Epithelial cell of esophagus (primary cell): ENCODE measurements around the gene ANKRD13C.

Experiments
- DNase-seq: peaks from one replicate; pipeline ENCODE4 v3.0.0; 2010; ENCODE audit warnings: low read depth
- H3K4me3 ChIP-seq: 2 replicates; pipeline ENCODE4 v1.5.1; 2011; ENCODE audit warnings: mild to moderate bottlenecking, low read length, control low read depth
- TF ChIP-seq, protein P1 (sequence below): IDR thresholded peaks from 2 replicates; pipeline ENCODE4 v1.5.1; 2011; ENCODE audit warnings: low read depth, mild to moderate bottlenecking, low read length, control low read depth, inconsistent platforms; ENCODE audit not compliant: insufficient read depth; ENCODE audit errors: missing control alignments

ANKRD13C gene

GRCh38 chr1:70318191-70318590, 36.3 kb downstream of the ANKRD13C start:
- DNase-seq: no peak
- no peak overlapping the region for H3K4me3 ChIP-seq

GRCh38 chr1:70317087-70317486, 37.4 kb downstream of the ANKRD13C start:
- TF ChIP-seq, protein P1, sequence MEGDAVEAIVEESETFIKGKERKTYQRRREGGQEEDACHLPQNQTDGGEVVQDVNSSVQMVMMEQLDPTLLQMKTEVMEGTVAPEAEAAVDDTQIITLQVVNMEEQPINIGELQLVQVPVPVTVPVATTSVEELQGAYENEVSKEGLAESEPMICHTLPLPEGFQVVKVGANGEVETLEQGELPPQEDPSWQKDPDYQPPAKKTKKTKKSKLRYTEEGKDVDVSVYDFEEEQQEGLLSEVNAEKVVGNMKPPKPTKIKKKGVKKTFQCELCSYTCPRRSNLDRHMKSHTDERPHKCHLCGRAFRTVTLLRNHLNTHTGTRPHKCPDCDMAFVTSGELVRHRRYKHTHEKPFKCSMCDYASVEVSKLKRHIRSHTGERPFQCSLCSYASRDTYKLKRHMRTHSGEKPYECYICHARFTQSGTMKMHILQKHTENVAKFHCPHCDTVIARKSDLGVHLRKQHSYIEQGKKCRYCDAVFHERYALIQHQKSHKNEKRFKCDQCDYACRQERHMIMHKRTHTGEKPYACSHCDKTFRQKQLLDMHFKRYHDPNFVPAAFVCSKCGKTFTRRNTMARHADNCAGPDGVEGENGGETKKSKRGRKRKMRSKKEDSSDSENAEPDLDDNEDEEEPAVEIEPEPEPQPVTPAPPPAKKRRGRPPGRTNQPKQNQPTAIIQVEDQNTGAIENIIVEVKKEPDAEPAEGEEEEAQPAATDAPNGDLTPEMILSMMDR: no peak
- H3K4me3 ChIP-seq: no peak overlapping the region
- no peak for DNase-seq

More at GRCh38 chr1:70318191-70318590, 36.3 kb downstream of the ANKRD13C start:
- TF ChIP-seq, protein P1: no peak

GRCh38 chr1:70315782-70316181, 38.7 kb downstream of the ANKRD13C start:
- TF ChIP-seq, protein P1: no peak
- H3K4me3 ChIP-seq: no peak overlapping the region
- no peak for DNase-seq

DNA sequence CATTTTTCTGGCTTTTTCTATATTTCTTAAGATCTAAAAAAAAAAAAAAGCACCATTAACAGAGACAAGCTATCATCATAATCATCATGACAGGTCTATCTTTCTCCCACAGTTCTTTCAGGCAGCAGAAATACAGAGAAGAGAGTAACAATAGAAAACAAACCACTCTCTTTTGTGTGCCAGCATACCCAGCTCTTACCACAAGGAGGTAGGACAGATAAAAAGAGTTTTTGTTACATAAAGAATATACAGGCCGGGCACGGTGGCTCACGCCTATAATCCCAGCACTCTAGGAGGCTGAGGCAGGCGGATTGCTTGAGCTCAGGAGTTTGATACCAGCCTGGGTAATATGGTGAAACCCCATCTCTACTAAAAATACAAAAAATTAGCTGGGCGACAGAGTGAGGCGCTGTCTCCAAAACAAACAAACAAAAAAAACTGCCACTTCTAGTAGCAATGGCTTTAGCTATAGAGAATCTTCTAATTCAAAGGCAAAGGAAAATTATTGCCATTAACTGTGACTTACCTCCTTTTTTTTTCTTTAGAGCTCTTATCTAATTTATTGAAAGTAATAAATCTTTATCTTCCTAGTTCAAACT, 39.7 kb downstream of the ANKRD13C start:
- no peak for DNase-seq
- TF ChIP-seq, protein P1: no peak

DNA sequence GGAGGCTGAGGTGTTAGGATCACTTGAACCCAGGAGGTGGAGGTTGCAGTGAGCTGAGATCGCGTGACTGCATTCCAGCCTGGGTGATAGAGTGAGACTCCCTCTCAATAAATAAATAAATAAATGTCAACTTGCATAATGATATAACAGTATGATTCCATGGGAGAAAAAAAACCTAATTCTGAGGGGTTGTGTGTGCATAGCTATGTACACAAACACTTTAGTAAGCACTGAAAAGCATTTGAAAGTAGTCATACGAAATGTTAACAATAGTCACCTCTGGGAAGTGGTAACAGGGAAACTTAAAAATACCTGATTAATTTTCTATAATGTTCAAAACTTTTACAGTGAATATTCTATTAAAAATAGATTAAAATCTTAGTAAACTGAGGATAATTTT, 43.2 kb downstream of the ANKRD13C start:
- no peak for DNase-seq
- TF ChIP-seq, protein P1: no peak
- H3K4me3 ChIP-seq: no peak overlapping the region

More for the DNA sequence above, 39.7 kb downstream of the ANKRD13C start:
- no peak overlapping the region for H3K4me3 ChIP-seq

- H3K4me3 ChIP-seq: no peak overlapping the region
- DNase-seq: no peak
- TF ChIP-seq, protein P1: no peak
Observed at GRCh38 chr1:70299472-70299871, 55.0 kb downstream of the ANKRD13C start.

- no peak overlapping the region for H3K4me3 ChIP-seq
- DNase-seq: no peak
- TF ChIP-seq, protein P1: no peak
Observed at GRCh38 chr1:70295749-70296148, 58.8 kb downstream of the ANKRD13C start.
